Stomach (tissue), 4 donors: ENCODE data around the gene CCL7.

Source experiments
- POLR2A ChIP-seq, 4 donors: fragments of 450-650 bp; IDR thresholded peaks; one replicate each; pipeline ENCODE4 v1.6.1; 2016; ENCODE audit warnings: antibody characterized with exemption in 4 of 4, control low read depth in 2 of 4, mild to moderate bottlenecking in 1 of 4, moderate library complexity in 1 of 4
- POLR2AphosphoS5 ChIP-seq, 3 donors: sonication (generic); formaldehyde crosslinking; IDR thresholded peaks; one replicate each; pipeline ENCODE4 v1.6.1; 2016; ENCODE audit warnings: antibody characterized with exemption in 3 of 3
- TF ChIP-seq, protein P1 (sequence below), 7 experiments: fragments of 450-650 bp in 4 of 7; fragments of 200-600 bp in 3 of 7; sonication (generic) in 3 of 7; IDR thresholded peaks; one replicate each; pipeline ENCODE4 v1.5.1; 2016 to 2019; ENCODE audit warnings: antibody characterized with exemption in 7 of 7, control low read depth in 2 of 7, mild to moderate bottlenecking in 1 of 7

DNA sequence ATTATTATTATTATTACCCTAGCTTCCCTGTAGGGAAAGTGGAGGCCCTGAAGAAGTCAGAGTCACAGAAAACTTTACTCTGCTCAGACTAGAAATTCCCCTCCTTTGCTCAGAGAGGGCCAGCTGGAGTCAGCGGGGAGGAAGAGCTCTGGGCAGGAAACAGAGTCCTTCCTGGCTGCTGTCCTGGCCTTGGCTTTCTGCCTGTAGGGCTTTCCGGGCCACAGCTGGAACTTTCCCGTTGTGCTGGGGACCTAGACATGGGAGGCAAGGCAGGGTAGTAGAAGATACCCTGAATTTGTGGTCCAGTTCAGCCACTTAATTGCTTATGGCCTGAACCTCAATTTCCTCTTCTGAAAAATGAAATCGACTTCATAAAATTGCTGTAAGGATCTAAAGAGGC, 29.0 kb upstream of the CCL7 start:
- TF ChIP-seq, protein P1, sequence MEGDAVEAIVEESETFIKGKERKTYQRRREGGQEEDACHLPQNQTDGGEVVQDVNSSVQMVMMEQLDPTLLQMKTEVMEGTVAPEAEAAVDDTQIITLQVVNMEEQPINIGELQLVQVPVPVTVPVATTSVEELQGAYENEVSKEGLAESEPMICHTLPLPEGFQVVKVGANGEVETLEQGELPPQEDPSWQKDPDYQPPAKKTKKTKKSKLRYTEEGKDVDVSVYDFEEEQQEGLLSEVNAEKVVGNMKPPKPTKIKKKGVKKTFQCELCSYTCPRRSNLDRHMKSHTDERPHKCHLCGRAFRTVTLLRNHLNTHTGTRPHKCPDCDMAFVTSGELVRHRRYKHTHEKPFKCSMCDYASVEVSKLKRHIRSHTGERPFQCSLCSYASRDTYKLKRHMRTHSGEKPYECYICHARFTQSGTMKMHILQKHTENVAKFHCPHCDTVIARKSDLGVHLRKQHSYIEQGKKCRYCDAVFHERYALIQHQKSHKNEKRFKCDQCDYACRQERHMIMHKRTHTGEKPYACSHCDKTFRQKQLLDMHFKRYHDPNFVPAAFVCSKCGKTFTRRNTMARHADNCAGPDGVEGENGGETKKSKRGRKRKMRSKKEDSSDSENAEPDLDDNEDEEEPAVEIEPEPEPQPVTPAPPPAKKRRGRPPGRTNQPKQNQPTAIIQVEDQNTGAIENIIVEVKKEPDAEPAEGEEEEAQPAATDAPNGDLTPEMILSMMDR (IDR thresholded peaks at IDR 0.05), result no peak
- TF ChIP-seq POLR2A (IDR thresholded peaks at IDR 0.05) (no peak), POLR2AphosphoS5 (IDR thresholded peaks at IDR 0.05) (no peak)
